IPS DF 6.9 (cell line): Measurements from ENCODE around the gene SUN1.
"Not testable (repeated sequence)": the region's sequence is repeated elsewhere in the genome, so short reads cannot be mapped to it uniquely, and the experiment has no call there.

Source experiments
- DNase-seq: peaks from one replicate; pipeline ENCODE4 v3.0.0-alpha.2; 2013; ENCODE audit warnings: low read depth, low spot score
- H3K27ac ChIP-seq: one replicate; pipeline ENCODE4 v1.5.1; 2013; ENCODE audit warnings: low read length, control low read depth
- H3K27me3 ChIP-seq: 2 replicates; pipeline ENCODE4 v1.6.1; 2013; ENCODE audit warnings: mild to moderate bottlenecking, low read length; ENCODE audit not compliant: control insufficient read depth, insufficient read depth
- H3K36me3 ChIP-seq: 2 replicates; pipeline ENCODE4 v1.6.1; 2013; ENCODE audit warnings: low read length; ENCODE audit not compliant: control insufficient read depth, insufficient read depth
- H3K4me1 ChIP-seq: 2 replicates; pipeline ENCODE4 v1.6.1; 2013; ENCODE audit warnings: low read length; ENCODE audit not compliant: control insufficient read depth, insufficient read depth
- H3K4me3 ChIP-seq: 2 replicates; pipeline ENCODE4 v1.5.1; 2013; ENCODE audit warnings: mild to moderate bottlenecking, low read length
- H3K9me3 ChIP-seq: 2 replicates; pipeline ENCODE4 v1.6.1; 2013; ENCODE audit warnings: low read length, inconsistent platforms; ENCODE audit not compliant: control insufficient read depth, insufficient read depth
- WGBS: extraction: QIAGEN DNeasy Blood & Tissue Kit; methylation state at CpG from one replicate; pipeline ENCODE4 v1.1.7; 2013; ENCODE audit warnings: mixed read lengths, missing lambda C conversion rate; ENCODE audit not compliant: insufficient read length, insufficient coverage; 5-methylcytosine and 5-hydroxymethylcytosine counted together

SUN1 gene

GRCh38 chr7:794671-795329, 37.5 kb upstream of the SUN1 start:
- Histone ChIP-seq H3K27me3 (no peaks in the 10 kb centered on the region), H3K27ac (no peak overlapping the region), H3K36me3 (no peaks in the 10 kb centered on the region), H3K9me3 (peaks cover 1% of the 10 kb centered on the region; the same call in 1 of the 2 replicates), H3K4me1 (no peaks in the 10 kb centered on the region), H3K4me3 (no peak overlapping the region)
- no CpG with 5 or more reads among the region's 31 CpGs for WGBS
- DNase-seq, result no peak

- not testable (repeated sequence) for H3K9me3 ChIP-seq, DNase-seq, H3K4me1 ChIP-seq, H3K27ac ChIP-seq, H3K4me3 ChIP-seq, H3K27me3 ChIP-seq, H3K36me3 ChIP-seq
- WGBS, result no CpG with 5 or more reads among the region's 10 CpGs
Observed at GRCh38 chr7:796434-797169, 35.7 kb upstream of the SUN1 start.

GRCh38 chr7:798921-799470, 33.3 kb upstream of the SUN1 start:
- Histone ChIP-seq H3K9me3 (peaks cover 1% of the 10 kb centered on the region; the same call in 1 of the 2 replicates), H3K27me3 (0 out of 2 replicates have a peak, but pooled peaks cover 2% of the 10 kb centered on the region), H3K4me1 (no peaks in the 10 kb centered on the region), H3K27ac (no peak overlapping the region), H3K36me3 (no peaks in the 10 kb centered on the region), H3K4me3 (no peak overlapping the region)
- WGBS, result no CpG with 5 or more reads among the region's 12 CpGs
- DNase-seq, result no peak

- H3K27me3 ChIP-seq, result 0 out of 2 replicates have a peak, but pooled peaks cover 2% of the 10 kb centered on the region
- no peak for DNase-seq
- H3K9me3 ChIP-seq, result peaks cover 1% of the 10 kb centered on the region; the same call in 1 of the 2 replicates
- no peaks in the 10 kb centered on the region for H3K4me1 ChIP-seq
- no CpG with 5 or more reads among the region's 7 CpGs for WGBS
- H3K4me3 ChIP-seq, result no peak overlapping the region
- no peaks in the 10 kb centered on the region for H3K36me3 ChIP-seq
- H3K27ac ChIP-seq, result no peak overlapping the region
Observed at GRCh38 chr7:800692-801091, 31.6 kb upstream of the SUN1 start.

- DNase-seq, H3K4me3 ChIP-seq, H3K27me3 ChIP-seq, H3K4me1 ChIP-seq, H3K36me3 ChIP-seq, H3K9me3 ChIP-seq, H3K27ac ChIP-seq: not testable (repeated sequence)
- no CpG with 5 or more reads among the region's 6 CpGs for WGBS
Observed at GRCh38 chr7:801351-801750, 30.9 kb upstream of the SUN1 start.

- Histone ChIP-seq H3K27me3 (0 out of 2 replicates have a peak, but pooled peaks cover 2% of the 10 kb centered on the region), H3K4me3 (no peak overlapping the region), H3K36me3 (no peaks in the 10 kb centered on the region), H3K9me3 (peaks cover 1% of the 10 kb centered on the region; the same call in 1 of the 2 replicates), H3K27ac (no peak overlapping the region), H3K4me1 (no peaks in the 10 kb centered on the region)
- no CpG with 5 or more reads among the region's 19 CpGs for WGBS
- DNase-seq, result no peak
Observed at GRCh38 chr7:801940-802381, 30.3 kb upstream of the SUN1 start.

- no peak overlapping the region for H3K27ac ChIP-seq
- no peak overlapping the region for H3K4me3 ChIP-seq
- H3K4me1 ChIP-seq, result no peaks in the 10 kb centered on the region
- DNase-seq, result no peak
- 0 out of 2 replicates have a peak, but pooled peaks cover 2% of the 10 kb centered on the region for H3K27me3 ChIP-seq
- H3K9me3 ChIP-seq, result peaks cover 1% of the 10 kb centered on the region; the same call in 1 of the 2 replicates
- WGBS, result no CpG with 5 or more reads among the region's 18 CpGs
- no peaks in the 10 kb centered on the region for H3K36me3 ChIP-seq
Observed at GRCh38 chr7:802500-803242, 29.6 kb upstream of the SUN1 start.

- Histone ChIP-seq H3K27ac (no peak overlapping the region), H3K4me1 (no peaks in the 10 kb centered on the region), H3K27me3 (0 out of 2 replicates have a peak, but pooled peaks cover 2% of the 10 kb centered on the region), H3K36me3 (no peaks in the 10 kb centered on the region), H3K4me3 (no peak overlapping the region), H3K9me3 (peaks cover 1% of the 10 kb centered on the region; the same call in 1 of the 2 replicates)
- no CpG with 5 or more reads among the region's 10 CpGs for WGBS
- no peak for DNase-seq
Observed at GRCh38 chr7:803243-803635, 29.0 kb upstream of the SUN1 start.

- DNase-seq, H3K4me3 ChIP-seq, H3K27me3 ChIP-seq, H3K36me3 ChIP-seq, H3K4me1 ChIP-seq, H3K27ac ChIP-seq, H3K9me3 ChIP-seq: not testable (repeated sequence)
- WGBS, result no CpG with 5 or more reads among the region's 4 CpGs
Observed at GRCh38 chr7:803796-804195, 28.5 kb upstream of the SUN1 start.

GRCh38 chr7:805261-805660, 27.0 kb upstream of the SUN1 start:
- DNase-seq, result no peak
- Histone ChIP-seq H3K27ac (no peak overlapping the region), H3K4me3 (no peak overlapping the region), H3K4me1 (no peaks in the 10 kb centered on the region), H3K27me3 (0 out of 2 replicates have a peak, but pooled peaks cover 2% of the 10 kb centered on the region), H3K36me3 (no peaks in the 10 kb centered on the region), H3K9me3 (no peaks in the 10 kb centered on the region)
- no CpG with 5 or more reads among the region's 18 CpGs for WGBS
